ENCODE results near the gene GCC2.

DNA sequence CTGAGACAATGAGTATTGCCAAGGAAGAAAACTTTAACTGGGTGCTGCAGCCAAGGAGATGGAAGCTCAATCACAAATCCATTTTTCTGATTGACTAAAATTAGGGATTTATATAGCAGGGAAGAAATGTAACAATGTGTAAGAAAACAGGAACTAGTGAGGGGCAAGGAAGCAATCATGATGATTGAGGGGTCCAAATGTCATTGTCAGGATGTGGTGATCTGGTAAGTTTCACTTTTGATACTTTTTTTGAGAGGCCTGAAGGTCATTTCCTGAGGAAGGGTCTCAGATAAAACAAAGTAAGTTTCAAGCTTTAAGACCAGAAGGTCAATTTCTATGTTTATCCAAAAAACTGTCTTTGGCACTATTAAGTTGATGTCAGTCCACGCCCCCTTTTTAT, 12.0 kb upstream of the GCC2 start:
- TF ChIP-seq, protein P1, sequence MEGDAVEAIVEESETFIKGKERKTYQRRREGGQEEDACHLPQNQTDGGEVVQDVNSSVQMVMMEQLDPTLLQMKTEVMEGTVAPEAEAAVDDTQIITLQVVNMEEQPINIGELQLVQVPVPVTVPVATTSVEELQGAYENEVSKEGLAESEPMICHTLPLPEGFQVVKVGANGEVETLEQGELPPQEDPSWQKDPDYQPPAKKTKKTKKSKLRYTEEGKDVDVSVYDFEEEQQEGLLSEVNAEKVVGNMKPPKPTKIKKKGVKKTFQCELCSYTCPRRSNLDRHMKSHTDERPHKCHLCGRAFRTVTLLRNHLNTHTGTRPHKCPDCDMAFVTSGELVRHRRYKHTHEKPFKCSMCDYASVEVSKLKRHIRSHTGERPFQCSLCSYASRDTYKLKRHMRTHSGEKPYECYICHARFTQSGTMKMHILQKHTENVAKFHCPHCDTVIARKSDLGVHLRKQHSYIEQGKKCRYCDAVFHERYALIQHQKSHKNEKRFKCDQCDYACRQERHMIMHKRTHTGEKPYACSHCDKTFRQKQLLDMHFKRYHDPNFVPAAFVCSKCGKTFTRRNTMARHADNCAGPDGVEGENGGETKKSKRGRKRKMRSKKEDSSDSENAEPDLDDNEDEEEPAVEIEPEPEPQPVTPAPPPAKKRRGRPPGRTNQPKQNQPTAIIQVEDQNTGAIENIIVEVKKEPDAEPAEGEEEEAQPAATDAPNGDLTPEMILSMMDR (IDR thresholded peaks at IDR 0.05): no peak
- no peak for TF ChIP-seq POLR2A (IDR thresholded peaks at IDR 0.05)
